Erythroblast (primary cell): Measurements from ENCODE around the gene EXOSC2.

Experiments used
- GATA1 ChIP-seq: IDR thresholded peaks from 2 replicates; pipeline ENCODE4 v1.6.1; 2011; ENCODE audit warnings: low read depth, mild to moderate bottlenecking, control low read depth, low read length, moderate library complexity
- POLR2A ChIP-seq: IDR thresholded peaks from 2 replicates; pipeline ENCODE4 v1.6.1; 2011; ENCODE audit warnings: mild to moderate bottlenecking, low read length

- TF ChIP-seq POLR2A, result no peak
- no peak for TF ChIP-seq GATA1
These were observed 27.2 kb downstream of the EXOSC2 start for GRCh38 chr9:130720762-130721161.
